ENCODE results near the gene NBEA.

GRCh38 chr13:35457258-35457657, 515.2 kb downstream of the NBEA start:
- TF ChIP-seq CTCF (IDR thresholded peaks at IDR 0.05) (no peak), POLR2A (IDR thresholded peaks at IDR 0.05) (no peak)

Measured in vagina (tissue), 2 donors.